HG03457 (cell line): ENCODE data around the gene SOX6.
"Not testable (repeated sequence)": the region's sequence is repeated elsewhere in the genome, so short reads cannot be mapped to it uniquely, and the experiment has no call there.

Source experiments
- ATAC-seq: cut with Tn5 transposase; IDR thresholded peaks from one replicate; pipeline ENCODE4 v1.9.1; 2021; ENCODE audit warnings: moderate number of reproducible peaks; ENCODE audit not compliant: unreplicated experiment

SOX6 gene

GRCh38 chr11:16356057-16356760, at the start of gene SOX6:
Gene SOX6 (minus strand): TSS chr11:16356546. CDS start chr11:16341248, 15,298 bp downstream.
- ATAC-seq, result no peak

GRCh38 chr11:16404781-16405285, 48.5 kb upstream of the SOX6 start:
- ATAC-seq, result no peak

DNA sequence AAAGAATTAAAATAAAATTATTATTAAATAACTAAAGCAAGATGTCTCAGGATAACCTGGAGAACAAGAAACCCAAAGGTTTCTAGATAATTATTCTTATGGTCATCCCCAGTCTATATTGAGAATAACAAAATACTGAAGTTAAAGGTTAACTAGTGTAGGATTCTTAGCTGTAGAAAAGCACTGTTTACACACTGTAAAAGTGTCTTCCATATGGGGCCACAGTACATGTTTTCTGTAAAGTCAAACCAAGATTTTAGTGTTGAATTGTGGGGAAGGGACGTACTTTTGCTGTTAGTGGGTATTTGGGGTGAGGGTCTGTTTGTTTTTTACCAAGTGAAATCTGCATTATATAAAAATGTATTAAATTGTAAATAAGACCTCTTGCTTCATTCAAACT, 47.5 kb upstream of the SOX6 start:
- ATAC-seq, result no peak

GRCh38 chr11:16403448-16403803, 47.1 kb upstream of the SOX6 start:
- no peak for ATAC-seq

DNA sequence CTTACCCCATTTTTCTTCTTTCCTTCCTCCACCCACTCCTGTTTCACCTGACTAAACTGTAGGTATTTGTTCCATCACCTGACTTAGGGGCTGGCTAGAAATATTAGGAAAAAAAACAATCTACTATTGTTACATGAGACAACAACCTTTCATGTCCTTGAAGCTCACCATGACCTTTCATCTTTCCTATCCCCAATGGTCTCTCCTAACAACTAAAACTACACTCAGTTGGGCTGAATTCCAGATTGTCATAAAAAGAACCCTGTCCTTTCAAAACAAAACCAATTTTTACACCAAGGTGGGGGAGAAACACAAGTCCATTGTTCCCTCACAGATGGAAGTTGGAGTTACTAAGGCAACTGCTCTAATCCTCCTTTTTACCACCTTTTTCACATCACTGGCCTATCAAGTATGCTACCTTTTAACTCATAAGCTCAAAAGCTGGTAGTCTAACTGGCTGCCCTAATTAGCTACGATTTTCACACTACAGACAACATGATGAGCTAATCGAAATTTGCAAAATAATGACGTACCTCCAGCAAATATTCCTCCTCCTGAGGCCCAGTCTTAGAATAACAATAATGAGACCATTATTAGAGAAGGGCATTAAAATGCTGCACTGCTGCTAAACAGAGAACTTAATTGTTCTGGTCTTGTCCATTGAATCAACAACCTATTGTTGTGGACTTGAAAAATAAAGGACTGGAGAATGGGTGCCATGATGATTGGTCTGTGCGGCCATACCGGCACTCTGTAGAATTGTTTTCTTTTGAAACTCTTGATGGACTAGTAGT, 46.5 kb upstream of the SOX6 start:
- no peak for ATAC-seq

- no peak for ATAC-seq
These were observed 41.0 kb upstream of the SOX6 start for GRCh38 chr11:16397390-16397789.

DNA sequence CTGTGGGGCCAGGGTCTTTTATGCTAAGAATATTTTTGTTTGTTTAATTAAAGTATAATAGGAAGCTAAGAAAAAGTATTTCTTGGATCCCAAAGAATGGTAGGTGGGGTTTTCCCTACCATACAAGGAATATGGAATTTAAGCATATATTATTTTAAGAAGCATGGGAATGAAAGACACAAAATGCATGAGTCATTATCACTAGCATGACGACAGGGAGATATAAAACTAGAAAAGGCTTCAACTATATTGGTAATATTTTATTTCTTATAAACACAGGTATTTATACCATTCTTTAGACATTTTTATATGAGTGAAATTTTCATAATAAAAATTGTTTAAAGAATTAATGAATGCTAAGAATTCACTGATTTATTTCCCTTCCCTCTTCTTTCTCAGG, 39.3 kb upstream of the SOX6 start:
- ATAC-seq, result no peak

DNA sequence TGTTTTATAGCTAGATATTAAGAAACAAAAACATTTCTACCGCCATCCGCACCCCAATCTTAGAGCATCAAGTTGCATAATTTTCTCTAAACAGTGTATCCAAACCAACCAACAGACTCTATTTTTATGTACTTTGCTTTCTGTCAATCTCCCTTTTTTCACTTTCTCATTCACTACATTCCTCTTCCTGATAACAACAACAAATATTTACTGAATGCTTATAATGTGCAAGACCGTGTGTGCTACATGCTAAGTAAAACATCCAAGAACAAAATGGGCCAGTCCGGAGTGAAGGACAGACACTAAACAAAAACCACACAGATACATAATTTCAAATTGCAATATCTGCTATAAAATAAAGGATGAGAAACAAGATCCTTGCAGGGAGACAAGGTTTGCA, 38.6 kb upstream of the SOX6 start:
- ATAC-seq, result no peak

DNA sequence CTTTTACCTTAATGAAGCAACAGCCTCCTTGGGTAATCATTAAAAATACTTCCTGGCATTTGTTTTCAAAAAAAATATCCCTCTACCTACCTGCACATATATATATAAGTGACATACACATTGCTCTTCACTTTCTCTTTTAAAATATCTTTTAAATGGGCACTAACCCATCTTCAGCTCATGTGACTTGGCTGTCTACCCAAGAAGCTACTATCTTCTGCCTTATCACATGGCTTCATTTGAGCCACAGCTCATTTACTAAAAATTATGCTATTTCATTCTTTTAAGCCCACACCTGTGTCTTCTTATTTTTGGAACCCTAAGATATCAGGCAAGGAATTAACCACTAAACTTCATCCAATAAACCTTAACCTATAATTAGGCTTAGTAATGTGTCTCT, 37.0 kb upstream of the SOX6 start:
- ATAC-seq, result no peak

- ATAC-seq, result no peak
These were observed 36.3 kb upstream of the SOX6 start for GRCh38 chr11:16392616-16393015.

GRCh38 chr11:16390826-16391225, 34.5 kb upstream of the SOX6 start:
- not testable (repeated sequence) for ATAC-seq

- ATAC-seq, result no peak
These were observed 28.8 kb upstream of the SOX6 start for GRCh38 chr11:16385099-16385498.

- ATAC-seq, result no peak
These were observed 26.5 kb upstream of the SOX6 start for GRCh38 chr11:16382638-16383380.

DNA sequence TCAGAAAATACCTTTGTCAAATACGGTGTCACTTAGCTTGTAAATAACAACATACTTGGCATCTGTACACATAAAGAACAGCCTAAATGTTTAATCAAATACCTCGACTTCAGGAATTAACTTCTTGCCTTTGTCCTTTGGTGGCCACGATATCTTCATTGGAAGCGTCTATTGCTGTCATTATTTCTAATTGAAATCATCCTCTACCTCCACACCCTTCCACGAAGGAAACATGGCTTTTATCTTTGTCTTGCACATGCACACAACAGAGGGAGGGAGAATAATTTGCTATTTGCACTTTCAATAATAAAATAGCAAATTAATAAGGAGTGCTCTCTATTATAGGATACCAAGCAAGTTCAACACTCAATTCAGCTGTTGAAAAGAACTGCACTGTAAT, 25.8 kb upstream of the SOX6 start:
- ATAC-seq, result no peak

DNA sequence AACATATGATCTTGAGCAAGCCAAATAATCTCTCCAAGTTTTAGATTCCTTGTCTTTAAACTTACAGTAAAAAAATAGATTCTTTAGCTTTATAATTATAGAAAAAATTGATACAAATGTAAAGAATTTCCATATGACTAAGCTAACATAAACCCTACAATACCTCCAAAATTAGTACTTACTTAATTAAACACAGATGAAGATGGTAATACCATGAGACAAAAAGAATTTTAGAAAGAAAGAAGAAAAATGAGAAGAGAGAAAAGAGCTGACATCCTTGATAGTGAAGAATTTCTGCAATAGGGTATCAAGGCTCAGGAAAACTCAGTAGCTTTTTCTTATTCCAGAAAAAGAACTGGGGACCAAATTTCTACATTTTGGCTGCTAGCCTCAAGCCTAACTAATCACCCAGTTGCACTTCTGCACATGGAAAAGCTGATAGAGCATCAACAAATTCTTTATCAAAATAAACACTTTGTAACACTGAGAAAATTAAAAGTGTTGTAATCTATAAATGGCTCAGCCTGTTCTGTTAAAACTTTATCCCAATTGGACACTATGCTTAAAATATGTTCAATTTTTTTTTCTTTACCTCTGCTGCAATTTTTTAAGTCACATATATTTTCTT, 24.7 kb upstream of the SOX6 start:
- no peak for ATAC-seq

DNA sequence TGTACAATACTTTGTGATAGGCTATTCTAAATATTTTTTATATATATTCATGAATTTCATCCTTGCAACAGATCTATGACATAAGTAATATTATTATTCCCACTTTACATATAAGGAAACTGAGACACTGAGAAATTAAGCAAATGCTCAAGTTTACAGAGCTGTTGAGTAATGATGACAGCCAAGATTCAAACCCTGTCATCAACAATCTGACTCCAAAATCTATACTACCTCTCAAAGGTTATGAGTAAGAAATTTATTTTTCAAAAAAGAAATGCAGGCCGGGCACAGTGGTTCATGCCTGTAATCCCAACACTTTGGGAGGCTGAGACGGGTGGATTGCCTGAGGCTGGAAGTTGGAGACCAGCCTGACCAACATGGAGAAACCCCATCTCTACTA, 22.6 kb upstream of the SOX6 start:
- no peak for ATAC-seq

- ATAC-seq, result no peak
These were observed 21.4 kb upstream of the SOX6 start for GRCh38 chr11:16377746-16378145.

GRCh38 chr11:16375664-16376063, 19.3 kb upstream of the SOX6 start:
- ATAC-seq, result not testable (repeated sequence)

DNA sequence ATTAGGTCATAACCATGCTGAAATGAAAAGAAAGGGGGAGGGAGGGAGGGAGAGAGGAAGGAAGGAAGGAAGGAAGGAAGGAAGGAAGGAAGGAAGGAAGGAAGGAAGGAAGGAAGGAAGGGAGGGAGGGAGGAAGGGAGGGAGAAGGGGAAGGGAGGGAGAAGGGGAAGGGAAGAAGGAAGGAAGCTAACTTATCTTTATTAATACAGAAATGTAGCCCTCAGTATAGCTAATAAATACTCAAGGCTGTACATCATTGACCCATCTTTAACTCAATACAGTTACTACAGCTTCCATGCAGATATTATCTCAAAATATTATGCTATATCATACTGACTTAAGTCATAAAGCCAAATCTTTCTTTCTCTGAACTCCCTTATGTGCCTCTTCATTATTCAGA, 17.4 kb upstream of the SOX6 start:
- ATAC-seq, result no peak

DNA sequence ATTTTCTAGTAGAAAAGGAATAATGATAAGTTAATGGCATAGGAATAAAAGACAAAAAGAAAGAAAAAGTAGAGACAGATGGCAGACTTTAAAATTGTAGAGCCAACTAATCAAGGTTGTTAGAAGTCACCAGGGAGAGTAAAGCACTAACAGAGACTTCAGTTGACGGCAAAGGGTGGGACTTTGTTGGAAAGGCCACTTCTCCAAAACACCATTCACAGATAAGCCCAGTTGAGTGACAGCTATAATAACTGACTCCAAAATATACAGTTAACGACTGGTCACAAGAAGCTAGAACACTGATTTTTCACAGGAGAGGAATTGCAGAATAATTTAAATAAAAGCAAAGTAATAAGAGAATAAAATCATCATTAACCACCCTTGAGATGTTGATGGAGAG, 16.0 kb upstream of the SOX6 start:
- no peak for ATAC-seq

DNA sequence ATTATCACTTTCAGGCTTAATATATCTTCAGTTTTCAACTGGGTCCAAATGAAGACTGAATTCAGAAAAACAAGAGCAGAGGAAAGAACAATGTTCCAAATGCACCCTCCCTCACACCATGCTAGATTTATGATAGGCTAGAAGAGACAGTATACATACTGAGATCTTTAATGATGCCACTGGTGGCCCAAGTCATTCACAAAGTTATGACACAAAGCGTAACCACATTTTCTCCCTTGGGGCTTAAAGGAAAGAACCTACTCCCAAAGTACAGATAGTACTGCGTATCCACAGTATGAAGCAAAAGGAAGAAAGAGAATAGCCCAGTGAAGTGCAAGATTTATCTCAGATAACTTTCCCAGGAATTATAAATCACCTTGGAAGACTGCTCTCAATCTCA, 10.9 kb upstream of the SOX6 start:
- no peak for ATAC-seq
